ENCODE results near the gene ARHGAP20.

Gene ARHGAP20

GRCh38 chr11:110711776-110712658, at the start of gene ARHGAP20:
ARHGAP20 (minus strand) TSS chr11:110712437; CDS start chr11:110712231, 206 bp downstream.
- peak; percentile 50 for DNase-seq

GRCh38 chr11:110761991-110762390, 49.8 kb upstream of the ARHGAP20 start:
- no peak for DNase-seq

DNA sequence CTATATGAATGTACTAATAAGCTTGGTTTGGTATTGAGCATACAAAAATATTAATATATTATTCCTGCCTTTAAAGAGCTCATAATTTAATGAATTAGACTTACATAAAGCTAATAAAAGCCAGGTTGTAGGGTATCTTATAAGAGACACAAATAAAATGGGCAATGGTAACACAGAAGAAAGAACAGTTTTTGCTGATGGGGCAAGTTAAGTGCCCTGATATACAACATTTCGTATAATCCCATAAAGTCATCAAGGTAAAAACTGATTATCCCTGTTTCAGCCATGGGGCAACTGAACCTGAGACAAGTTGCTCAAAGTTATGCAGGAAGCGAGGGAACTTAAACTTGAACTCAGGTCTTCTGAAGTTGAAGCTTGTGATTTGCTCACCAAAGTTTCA, 48.9 kb upstream of the ARHGAP20 start:
- DNase-seq, result no peak

GRCh38 chr11:110759972-110760381, 47.7 kb upstream of the ARHGAP20 start:
- no peak for DNase-seq

DNA sequence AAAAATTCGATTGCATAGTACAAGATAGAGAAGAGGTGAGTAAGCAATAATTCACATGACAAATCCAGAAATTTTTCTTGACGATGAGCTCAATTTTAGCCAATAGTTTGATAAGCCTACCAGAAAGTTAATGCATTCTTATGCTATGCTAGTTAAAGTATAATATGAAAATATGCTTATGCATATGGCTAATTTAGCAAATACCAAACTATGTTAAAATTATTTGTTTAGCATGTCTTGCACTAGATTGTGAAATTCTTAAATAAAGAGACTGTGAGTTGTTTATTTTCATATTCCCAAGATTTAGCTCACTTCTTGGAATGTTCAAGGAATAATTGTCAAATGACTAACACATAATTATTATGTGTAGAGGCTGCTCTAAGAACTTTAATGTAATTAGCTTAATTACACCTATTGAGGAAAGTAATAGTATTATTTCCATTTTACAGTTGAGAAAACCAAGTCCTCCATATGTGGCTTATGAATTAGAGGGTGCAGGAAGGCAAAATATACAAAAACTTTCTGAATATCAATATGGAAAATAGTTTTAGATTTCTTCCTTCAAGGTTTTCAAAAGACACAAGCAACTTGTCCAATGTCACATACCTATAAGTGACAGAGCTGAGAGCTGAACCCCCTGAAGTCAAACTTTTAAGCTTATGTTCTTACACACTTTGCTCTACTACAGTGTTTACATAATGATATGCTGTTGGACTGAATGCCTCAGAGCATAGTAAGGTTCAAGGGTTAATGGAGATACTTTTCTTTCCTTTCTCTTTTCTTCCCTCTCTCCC, 45.9 kb upstream of the ARHGAP20 start:
- no peak for DNase-seq

GRCh38 chr11:110757066-110757465, 44.8 kb upstream of the ARHGAP20 start:
- DNase-seq, result no peak

DNA sequence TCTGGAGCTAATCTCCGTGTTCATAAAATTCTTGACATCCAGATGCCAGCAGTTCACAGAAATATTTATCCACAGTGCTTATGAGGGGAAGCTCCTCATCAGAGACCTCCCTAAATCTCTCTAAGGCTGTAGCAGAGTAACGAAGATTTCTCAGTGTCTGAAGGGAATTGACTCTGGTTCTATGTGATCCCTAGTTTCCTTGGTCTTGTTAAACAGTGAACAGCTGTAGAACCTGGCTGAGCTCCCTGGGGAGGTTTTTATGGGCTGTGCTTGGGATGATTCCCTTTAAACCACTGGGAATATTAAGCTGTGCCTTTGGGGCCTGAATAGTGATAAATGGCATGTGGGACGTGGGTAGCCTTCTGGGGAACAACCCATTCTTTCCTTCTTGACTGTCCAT, 43.7 kb upstream of the ARHGAP20 start:
- DNase-seq, result no peak

DNA sequence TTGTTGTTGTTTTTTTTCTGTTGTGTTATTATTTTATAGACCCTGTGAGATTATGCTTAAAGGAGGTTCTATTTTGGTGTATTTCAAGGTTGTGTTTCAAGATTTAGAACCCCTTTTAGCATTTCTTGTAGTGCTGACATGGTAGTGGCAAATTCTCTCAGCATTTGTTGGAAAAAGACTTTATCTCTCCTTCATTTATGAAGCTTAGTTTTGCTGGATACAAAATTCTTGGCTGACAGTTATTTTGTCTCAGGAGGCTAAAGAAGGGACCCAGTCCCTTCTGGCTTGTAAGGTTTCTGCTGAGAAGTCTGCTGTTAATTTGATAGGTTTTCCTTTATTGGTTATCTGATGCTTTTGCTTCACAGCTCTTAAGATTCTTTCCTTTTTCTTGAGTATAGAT, 40.7 kb upstream of the ARHGAP20 start:
- DNase-seq, result no peak

GRCh38 chr11:110750100-110750499, 37.9 kb upstream of the ARHGAP20 start:
- DNase-seq, result no peak

- no peak for DNase-seq
Observed at GRCh38 chr11:110747531-110747930, 35.3 kb upstream of the ARHGAP20 start.

DNA sequence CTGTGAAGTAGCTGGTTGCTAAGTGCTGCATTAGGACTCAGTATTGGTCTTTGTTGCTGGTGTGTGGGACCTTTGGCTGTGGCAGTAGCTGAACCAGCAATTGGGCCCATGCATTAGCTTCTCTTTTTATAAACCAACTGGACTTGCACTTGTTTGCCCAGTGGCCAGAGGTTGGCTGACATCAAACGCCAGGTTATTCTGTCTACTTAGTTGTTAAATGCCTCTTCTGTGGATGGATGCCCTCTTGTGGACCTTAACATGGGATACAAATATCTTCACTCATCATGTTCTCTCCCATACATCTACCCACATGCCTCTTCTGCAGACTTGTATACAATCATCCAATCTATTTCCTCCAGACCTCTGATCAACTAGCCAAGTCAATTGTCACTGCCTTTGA, 26.4 kb upstream of the ARHGAP20 start:
- no peak for DNase-seq

DNA sequence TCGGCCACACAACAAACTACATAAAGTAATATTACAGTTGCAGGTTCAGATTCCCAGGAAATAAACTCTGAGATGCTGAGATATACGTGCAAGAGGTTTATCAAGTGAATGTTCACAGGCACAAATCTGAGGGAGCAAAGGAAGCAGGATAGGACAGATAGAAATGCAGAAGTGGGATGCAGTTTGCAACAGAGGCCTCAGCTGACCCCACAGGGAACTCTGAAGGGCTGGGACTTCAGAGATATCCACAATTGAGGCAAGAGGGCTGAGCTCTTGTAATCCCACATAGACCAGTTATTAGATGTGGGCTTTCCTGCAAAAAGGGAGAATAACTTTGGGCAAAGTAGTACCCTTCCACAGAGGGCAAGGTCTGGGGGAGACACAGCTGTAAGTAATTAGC, 25.4 kb upstream of the ARHGAP20 start:
- no peak for DNase-seq

DNA sequence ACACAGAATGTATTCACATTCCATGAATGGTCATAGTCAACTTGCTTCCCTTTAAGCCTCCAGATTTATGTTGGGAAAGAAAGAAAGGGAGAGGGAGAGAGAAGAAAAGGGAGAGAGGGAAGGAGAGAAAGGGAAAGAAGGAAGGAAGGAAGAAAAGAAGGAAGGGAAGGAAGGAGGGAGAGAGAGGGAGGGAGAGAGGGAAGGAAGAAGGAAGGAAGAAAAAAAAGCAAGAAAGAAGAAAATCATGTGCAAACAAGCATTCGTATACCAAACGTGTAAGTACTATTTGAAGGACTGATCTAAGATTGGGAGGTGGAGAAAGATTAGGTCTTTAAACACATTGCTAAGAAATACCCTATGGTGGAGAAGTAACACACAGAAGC, 23.9 kb upstream of the ARHGAP20 start:
- no peak for DNase-seq

GRCh38 chr11:110735455-110736170, 23.4 kb upstream of the ARHGAP20 start:
- DNase-seq, result no peak

GRCh38 chr11:110734790-110735189, 22.6 kb upstream of the ARHGAP20 start:
- no peak for DNase-seq

- no peak for DNase-seq
Observed at GRCh38 chr11:110730773-110731172, 18.5 kb upstream of the ARHGAP20 start.

- no peak for DNase-seq
Observed at GRCh38 chr11:110728883-110729282, 16.6 kb upstream of the ARHGAP20 start.

GRCh38 chr11:110728476-110728875, 16.2 kb upstream of the ARHGAP20 start:
- DNase-seq, result no peak

- no peak for DNase-seq
Observed at GRCh38 chr11:110724358-110724757, 12.1 kb upstream of the ARHGAP20 start.

DNA sequence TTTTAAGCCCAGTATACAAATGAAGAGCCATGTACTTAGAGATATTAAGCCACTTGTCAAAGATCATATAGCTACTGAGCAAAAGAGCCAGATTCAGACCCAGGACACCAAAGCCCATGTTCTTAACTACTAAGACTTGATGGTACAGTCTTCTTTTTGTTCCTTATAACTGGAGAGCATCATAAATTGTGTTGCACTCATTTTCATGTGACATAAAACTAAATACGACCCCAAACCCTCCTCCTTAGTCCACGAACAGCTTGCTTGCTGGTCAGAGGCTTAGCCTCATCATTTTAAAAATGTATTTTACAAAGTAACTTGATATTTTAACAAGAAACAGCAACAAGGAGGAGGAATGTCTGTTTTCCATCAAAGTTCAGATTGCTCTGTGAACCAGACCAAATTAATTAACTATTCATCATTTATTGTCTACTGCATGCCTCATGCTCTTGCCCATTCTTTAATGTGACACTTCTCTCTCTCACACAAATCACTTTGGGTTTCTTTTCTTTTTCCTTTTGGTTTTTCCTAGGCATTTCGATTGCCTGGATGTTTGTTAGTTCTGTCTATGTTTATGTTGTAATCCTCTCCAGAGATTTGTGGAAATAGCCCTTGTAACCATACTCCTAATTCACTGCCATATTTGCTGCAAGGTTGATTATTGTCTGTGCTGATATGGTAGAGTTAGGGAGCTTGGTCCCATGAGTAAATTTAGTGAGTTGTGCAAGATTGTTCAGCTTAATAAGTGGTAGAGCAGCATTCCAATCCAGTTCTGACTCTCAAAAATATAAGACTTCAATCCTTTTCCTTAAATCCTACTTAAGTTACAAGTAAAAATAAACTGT, 8.4 kb upstream of the ARHGAP20 start:
- DNase-seq, result no peak

- DNase-seq, result no peak
Observed at GRCh38 chr11:110716361-110716760, 4.1 kb upstream of the ARHGAP20 start.

- DNase-seq, result no peak
Observed at GRCh38 chr11:110715541-110715940, 3.3 kb upstream of the ARHGAP20 start.

- no peak for DNase-seq
Observed at GRCh38 chr11:110713449-110713776, 1.2 kb upstream of the ARHGAP20 start.
